Left colon (tissue), 2 donors: ENCODE results near the gene C20orf144. TPM values are rescaled to one million over a fixed set of nuclear protein-coding genes. Genes with fewer than 3 reads are reported as not detected.
A peak's percentile ranks its signal among the peaks of the same experiment; 100 is the strongest.

Experiments
- ATAC-seq: fragments of 200-7000 bp; cut with Tn5 transposase; one replicate; pipeline ENCODE4 v1.9.1; 2020; ENCODE audit warnings: mild to moderate bottlenecking, moderate library complexity
- DNase-seq, 2 donors: peaks; one replicate each; pipeline ENCODE4 v3.0.0-alpha.2; 2020
- intact Hi-C, 2 donors: fragments of 100-400 bp; cut with DNase I in 1 of 2; cut with micrococcal nuclease in 1 of 2; formaldehyde crosslinking; loops; one replicate each; pipeline versions ENCODE4 v1.11.2 to v1.14.0; 2022; cut with DNase I, micrococcal nuclease
- total RNA-seq, 2 donors: library from RNA; stranded (reverse); fragmentation: NEBNext Ultra II Directional; extraction: Animal tissue kit (Norgen Biotek cat#: 25700); gene quantifications; one replicate each; pipeline ENCODE4 v1.2.1, GENCODE V29; 2021
- donor health status: DM: no; HTN: no; CAD: no.
- donor health status: DM: yes; HTN: yes; CAD: no.

C20orf144 gene
- total RNA-seq, 2 donors from 2014 or later = not detected

- no peak for DNase-seq
- no peak for ATAC-seq
- intact Hi-C loops = loop anchor here in 1 of 2 donors (5.0 kb wide), 1 partner anchor 185 kb away; no protein-coding TSS in a partner anchor
Observed at GRCh38 chr20:33647603-33648395, 14.3 kb upstream of the C20orf144 start.

- intact Hi-C loops = loop anchor here in 1 of 2 donors (5.0 kb wide), 1 partner anchor 186 kb away; no protein-coding TSS in a partner anchor
- ATAC-seq = no peak
Observed at GRCh38 chr20:33648396-33649004, 13.6 kb upstream of the C20orf144 start.

GRCh38 chr20:33649201-33649681 is 12.9 kb upstream of the C20orf144 start:
- ATAC-seq = no peak
- DNase-seq = peak in 1 of 2 donors; percentile 30
- intact Hi-C loops = loop anchor here in 1 of 2 donors (5.0 kb wide), 1 partner anchor 187 kb away; no protein-coding TSS in a partner anchor

More at GRCh38 chr20:33648396-33649004, 13.6 kb upstream of the C20orf144 start:
- DNase-seq = no peak

GRCh38 chr20:33650111-33650752 is 11.9 kb upstream of the C20orf144 start:
- no peak for ATAC-seq
- intact Hi-C loops = no loop called here
- peak in 1 of 2 donors; percentile 24 for DNase-seq

- intact Hi-C loops = no loop called here
- ATAC-seq (peak; percentile 31), DNase-seq (peak in 1 of 2 donors; percentile 64)
Observed at GRCh38 chr20:33650753-33651561, 11.2 kb upstream of the C20orf144 start.

- DNase-seq (peak in 1 of 2 donors; percentile 23), ATAC-seq (no peak)
- intact Hi-C loops = no loop called here
Observed at GRCh38 chr20:33651562-33652048, 10.5 kb upstream of the C20orf144 start.

GRCh38 chr20:33653218-33653899 is 8.8 kb upstream of the C20orf144 start:
- DNase-seq (peak; percentile 60 to 68), ATAC-seq (peak; percentile 49)
- intact Hi-C loops = no loop called here

- DNase-seq (peak; percentile 91 to 92), ATAC-seq (peak; percentile 76)
- intact Hi-C loops = no loop called here
Observed at GRCh38 chr20:33653900-33654596, 8.1 kb upstream of the C20orf144 start.

- intact Hi-C loops = no loop called here
- DNase-seq = peak in 1 of 2 donors; percentile 12
Observed at GRCh38 chr20:33654680-33655161, 7.4 kb upstream of the C20orf144 start.

GRCh38 chr20:33655164-33655563 is 7.0 kb upstream of the C20orf144 start:
- intact Hi-C loops = no loop called here
- no peak for ATAC-seq
- peak in 1 of 2 donors; percentile 19 for DNase-seq

More at GRCh38 chr20:33654680-33655161, 7.4 kb upstream of the C20orf144 start:
- peak; percentile 3 for ATAC-seq

- DNase-seq (peak in 1 of 2 donors; percentile 4), ATAC-seq (no peak)
- intact Hi-C loops = no loop called here
Observed at GRCh38 chr20:33656010-33656782, 5.9 kb upstream of the C20orf144 start.

GRCh38 chr20:33656783-33657703 is 5.1 kb upstream of the C20orf144 start:
- intact Hi-C loops = no loop called here
- DNase-seq (peak in 1 of 2 donors; percentile 3), ATAC-seq (no peak)

GRCh38 chr20:33657704-33658095 is 4.4 kb upstream of the C20orf144 start:
- ATAC-seq (no peak), DNase-seq (peak in 1 of 2 donors; percentile 2)
- intact Hi-C loops = no loop called here

- intact Hi-C loops = no loop called here
- ATAC-seq = no peak
Observed at GRCh38 chr20:33658510-33658909, 3.6 kb upstream of the C20orf144 start.

GRCh38 chr20:33658929-33659328 is 3.2 kb upstream of the C20orf144 start:
- no peak for DNase-seq
- no peak for ATAC-seq
- intact Hi-C loops = no loop called here

More at GRCh38 chr20:33658510-33658909, 3.6 kb upstream of the C20orf144 start:
- DNase-seq = peak in 1 of 2 donors; percentile 4
